SKM-1 (cell line): ENCODE results near the gene STEAP4.
"Not testable (repeated sequence)": the region's sequence is repeated elsewhere in the genome, so short reads cannot be mapped to it uniquely, and the experiment has no call there.

Source experiments
- DNase-seq: peaks from one replicate; lab custom pipeline; 2025; ENCODE audit not compliant: unreplicated experiment; lab: John Stamatoyannopoulos, UW

The STEAP4 gene

DNA sequence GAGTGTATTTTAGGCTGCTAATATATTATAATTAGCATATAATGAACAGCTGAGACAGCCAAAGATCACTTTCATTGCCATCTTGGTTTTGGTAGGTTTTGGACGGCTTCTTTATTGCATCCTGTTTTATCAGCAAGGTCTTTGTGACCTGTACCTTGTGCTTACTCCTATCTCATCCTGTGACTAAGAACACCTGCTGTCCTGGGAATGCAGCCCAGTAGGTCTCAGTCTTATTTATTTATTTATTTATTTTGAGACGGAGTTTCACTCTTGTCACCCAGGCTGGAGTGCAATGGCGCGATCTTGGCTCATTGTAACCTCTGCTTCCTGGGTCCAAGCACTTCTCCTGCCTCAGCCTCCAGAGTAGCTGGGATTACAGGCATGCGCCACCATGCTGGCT is 31.8 kb downstream of the STEAP4 start:
- not testable (repeated sequence) for DNase-seq

- peak; percentile 51 for DNase-seq
These were observed 37.1 kb downstream of the STEAP4 start for GRCh38 chr7:88269586-88269985.

GRCh38 chr7:88268858-88269257 is 37.8 kb downstream of the STEAP4 start:
- peak; percentile 70 for DNase-seq

GRCh38 chr7:88268051-88268450 is 38.6 kb downstream of the STEAP4 start:
- DNase-seq = no peak

GRCh38 chr7:88267421-88267820 is 39.3 kb downstream of the STEAP4 start:
- no peak for DNase-seq

GRCh38 chr7:88264987-88265386 is 41.7 kb downstream of the STEAP4 start:
- not testable (repeated sequence) for DNase-seq

DNA sequence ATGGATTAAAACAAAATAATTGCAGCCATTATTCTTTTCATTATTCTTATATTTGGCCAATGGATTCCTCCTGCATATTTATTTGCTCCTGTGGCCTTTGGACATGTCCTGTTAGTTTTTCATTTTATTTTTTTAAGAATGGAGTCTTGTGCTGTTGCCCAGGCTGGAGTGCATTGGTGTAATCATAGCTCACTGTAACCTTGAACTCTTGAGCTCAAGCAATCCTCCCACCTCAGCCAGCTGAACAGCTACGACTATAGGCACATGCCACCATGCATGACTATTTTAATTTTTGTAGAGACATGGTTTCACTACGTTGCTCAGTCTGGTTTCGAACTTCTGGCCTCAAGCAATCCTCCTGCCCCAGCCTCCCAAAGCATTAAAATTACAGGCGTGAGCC is 44.1 kb downstream of the STEAP4 start:
- DNase-seq = no peak

DNA sequence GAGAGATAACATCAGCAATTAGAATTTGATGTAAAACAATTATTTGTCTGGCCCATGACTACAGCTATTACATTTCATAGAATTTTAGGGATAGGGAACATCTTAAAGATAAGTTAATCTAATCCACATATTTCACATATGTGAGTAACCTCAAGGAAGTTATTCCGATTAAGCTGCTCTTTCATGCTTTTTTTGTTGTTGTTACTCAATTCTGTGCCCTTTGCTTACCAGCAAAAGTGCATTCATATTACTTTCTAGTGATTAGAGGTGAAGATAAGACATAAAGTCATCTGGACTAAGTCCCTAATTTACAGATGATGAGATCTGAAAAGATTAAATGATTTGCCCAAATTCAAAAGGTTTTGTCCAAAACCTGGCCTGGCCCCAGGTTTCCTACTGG is 46.0 kb downstream of the STEAP4 start:
- no peak for DNase-seq

- DNase-seq = no peak
These were observed 46.9 kb downstream of the STEAP4 start for GRCh38 chr7:88259656-88260380.

GRCh38 chr7:88258296-88258695 is 48.4 kb downstream of the STEAP4 start:
- DNase-seq = not testable (repeated sequence)

DNA sequence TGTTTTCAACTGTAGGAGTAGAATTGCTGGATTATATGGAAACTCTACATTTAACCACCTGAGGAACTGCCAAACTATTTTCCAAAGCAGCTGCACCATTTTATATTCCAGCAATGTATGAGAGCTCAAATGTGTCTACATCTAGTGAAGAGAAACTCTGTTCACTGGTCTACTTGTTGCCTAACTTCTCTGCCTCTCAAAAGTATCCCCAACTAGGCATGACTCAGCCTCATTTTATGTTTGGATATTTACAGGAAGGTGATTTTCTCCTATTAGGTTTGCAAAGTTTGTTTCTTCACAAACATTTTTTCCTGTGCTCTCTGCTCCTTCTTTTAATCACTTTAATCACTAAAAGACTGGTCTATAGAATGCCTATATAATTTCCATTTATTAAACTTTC is 49.8 kb downstream of the STEAP4 start:
- no peak for DNase-seq

- DNase-seq = no peak
These were observed 51.8 kb downstream of the STEAP4 start for GRCh38 chr7:88254721-88255424.

DNA sequence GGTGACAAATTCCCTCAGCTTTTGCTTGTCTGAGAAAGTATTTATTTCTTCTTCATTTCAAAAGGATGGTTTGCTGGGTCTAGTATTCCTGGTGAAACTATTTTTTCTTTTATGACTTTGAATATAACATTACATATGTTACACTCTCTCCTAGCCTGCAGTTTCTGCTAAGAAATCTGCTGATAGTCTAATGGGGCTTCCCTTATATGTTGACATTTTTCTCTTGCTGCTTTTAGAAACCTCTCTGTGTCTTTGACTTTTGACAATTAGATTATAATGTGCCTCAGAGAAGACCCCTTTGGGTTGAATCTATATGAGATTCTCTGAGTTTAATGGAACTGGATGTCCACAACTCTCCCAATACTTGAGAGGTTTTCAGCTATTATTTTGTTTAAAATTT is 53.1 kb downstream of the STEAP4 start:
- no peak for DNase-seq

DNA sequence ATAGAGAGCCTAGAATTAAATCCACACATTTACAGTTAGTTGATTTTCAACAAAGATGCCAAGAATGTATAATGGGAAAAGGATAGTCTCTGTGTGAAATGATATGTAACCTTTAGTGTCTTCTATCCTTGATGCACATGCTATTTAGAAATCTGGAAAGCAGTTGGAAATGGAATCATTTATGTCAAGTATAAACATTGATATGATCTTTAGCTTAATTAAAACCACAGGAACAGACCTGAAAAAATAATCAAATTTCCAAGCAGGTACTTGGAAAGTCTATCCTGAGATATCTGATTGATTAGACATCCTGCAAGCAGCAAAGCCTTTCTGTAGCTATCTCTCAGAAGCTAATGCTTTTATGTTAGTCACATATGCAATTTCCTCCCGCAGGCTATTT is 62.4 kb downstream of the STEAP4 start:
- DNase-seq = no peak

- peak; percentile 50 for DNase-seq
These were observed 63.3 kb downstream of the STEAP4 start for GRCh38 chr7:88243345-88243909.

- DNase-seq = no peak
These were observed 66.8 kb downstream of the STEAP4 start for GRCh38 chr7:88239852-88240251.

GRCh38 chr7:88233828-88234227 is 72.9 kb downstream of the STEAP4 start:
- DNase-seq = no peak

- DNase-seq = no peak
These were observed 76.0 kb downstream of the STEAP4 start for GRCh38 chr7:88230646-88231045.

DNA sequence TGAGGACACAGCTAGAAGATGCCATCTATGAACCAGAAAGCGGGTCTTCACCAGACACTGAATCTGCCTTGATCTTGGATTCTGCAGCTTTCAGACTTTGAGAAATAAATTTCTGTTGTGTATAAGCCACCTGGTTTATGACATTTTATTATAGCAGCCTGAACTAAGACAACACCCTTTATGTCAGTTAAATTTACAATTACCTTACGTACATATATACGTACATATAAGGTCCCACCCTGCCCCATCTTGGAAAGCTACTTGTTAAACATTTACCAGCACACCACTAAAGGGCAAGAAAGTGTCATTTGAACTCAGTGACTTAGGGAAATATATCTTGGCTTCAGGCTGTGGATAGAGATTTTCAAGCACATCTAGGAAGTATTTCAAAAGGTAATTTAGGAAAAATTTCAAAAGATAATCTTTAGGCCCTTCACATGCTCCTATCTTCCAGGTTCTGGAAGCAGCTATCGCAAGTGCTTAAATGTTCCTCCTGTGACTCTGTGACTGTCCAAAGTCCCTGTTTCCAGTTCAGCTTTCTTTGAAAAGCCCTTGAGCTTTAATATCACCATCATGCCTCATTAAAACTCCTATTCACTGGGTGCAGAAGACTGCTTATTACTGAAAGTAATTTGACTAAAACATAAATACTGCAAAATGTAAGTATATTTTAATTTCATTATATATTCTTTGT is 77.2 kb downstream of the STEAP4 start:
- no peak for DNase-seq

DNA sequence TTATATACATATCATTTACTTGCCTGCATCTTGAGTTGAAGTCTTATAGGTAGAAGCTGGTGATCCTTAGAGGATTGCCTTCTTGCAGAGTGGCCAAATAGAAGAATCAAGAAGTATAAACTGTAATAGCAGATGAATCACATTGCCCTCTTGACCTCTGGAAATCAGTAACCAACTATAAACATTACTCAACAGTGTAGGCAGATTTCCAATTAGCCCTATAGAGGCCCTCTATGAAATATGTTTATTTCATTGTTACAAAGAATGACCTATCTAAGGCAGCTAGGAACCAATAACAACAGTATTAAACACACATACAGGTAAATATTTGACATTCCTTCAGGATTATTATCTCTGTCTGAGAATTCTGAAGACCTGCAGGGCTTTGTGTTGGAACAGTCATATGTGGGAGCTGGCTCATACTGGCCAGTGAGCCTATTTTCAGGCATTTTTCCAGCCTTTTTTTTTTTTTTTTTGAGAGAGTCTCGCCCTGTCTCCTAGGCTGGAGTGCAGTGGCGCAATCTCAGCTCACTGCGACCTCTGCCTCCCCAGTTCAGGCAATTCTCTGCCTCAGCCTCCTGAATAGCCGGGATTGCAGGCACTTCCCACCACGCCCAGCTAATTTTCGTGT is 79.7 kb downstream of the STEAP4 start:
- no peak for DNase-seq

- no peak for DNase-seq
These were observed 80.5 kb downstream of the STEAP4 start for GRCh38 chr7:88226201-88226600.
